GM23248 (cell line): ENCODE measurements around the gene NHS.

Experiments used
- EZH2 ChIP-seq: fragments of 200-600 bp; sonication (generic); IDR thresholded peaks from 2 replicates; pipeline ENCODE4 v1.6.1; 2018; ENCODE audit warnings: antibody characterized with exemption, mild to moderate bottlenecking; ENCODE audit not compliant: insufficient read depth, poor library complexity, severe bottlenecking
- EZH2phosphoT487 ChIP-seq: fragments of 200-600 bp; sonication (generic); IDR thresholded peaks from 2 replicates; pipeline ENCODE4 v1.6.1; 2018; ENCODE audit warnings: antibody characterized with exemption, moderate library complexity, mild to moderate bottlenecking, low read depth; ENCODE audit not compliant: insufficient read depth

GRCh38 chrX:17743913-17744312 lies 368.9 kb downstream of the NHS start:
- no peak for TF ChIP-seq EZH2
- no peak for TF ChIP-seq EZH2phosphoT487
